Psoas muscle (tissue), 8 donors: ENCODE data around the gene WTAP. TPM values are rescaled to one million over a fixed set of nuclear protein-coding genes. Genes with fewer than 3 reads are reported as not detected.

ENCODE experiments used
- ATAC-seq, 4 donors: fragments of 200-7000 bp; cut with Tn5 transposase; one replicate each; pipeline ENCODE4 v1.9.1; 2020; ENCODE audit warnings: moderate library complexity in 3 of 4, mild to moderate bottlenecking in 2 of 4
- DNase-seq, 2 donors: peaks; one replicate each; pipeline ENCODE4 v3.0.0-alpha.2; 2020
- H3K27ac ChIP-seq: fragments of 200-600 bp; one replicate; pipeline ENCODE4 v1.8.0; 2022
- H3K27me3 ChIP-seq, 3 donors: fragments of 200-600 bp in 1 of 3; one replicate each; pipeline versions ENCODE4 v1.6.1 to v1.8.0; 2013 to 2022; ENCODE audit warnings: low read length in 2 of 3, mild to moderate bottlenecking in 2 of 3, moderate library complexity in 1 of 3; ENCODE audit not compliant: insufficient read depth in 3 of 3
- H3K36me3 ChIP-seq, 2 donors: fragments of 200-600 bp in 1 of 2; one replicate each; pipeline versions ENCODE4 v1.6.1 to v1.8.0; 2013 to 2022; ENCODE audit warnings: low read depth in 1 of 2, mild to moderate bottlenecking in 1 of 2, moderate library complexity in 1 of 2; ENCODE audit not compliant: insufficient read depth in 1 of 2
- H3K4me1 ChIP-seq: fragments of 200-600 bp; one replicate; pipeline ENCODE4 v1.8.0; 2022
- H3K4me3 ChIP-seq: fragments of 200-600 bp; one replicate; pipeline ENCODE4 v1.8.0; 2022; ENCODE audit warnings: mild to moderate bottlenecking
- H3K9me3 ChIP-seq: fragments of 200-600 bp; one replicate; pipeline ENCODE4 v1.8.0; 2022
- WGBS, 3 donors: extraction: QIAGEN DNeasy Blood & Tissue Kit; methylation state at CpG; one replicate each; pipeline versions ENCODE4 v1.1.6 to v1.1.7; 2013; 5-methylcytosine and 5-hydroxymethylcytosine counted together
- intact Hi-C, 2 donors: fragments of 100-400 bp; cut with DNase I; formaldehyde crosslinking; loops; one replicate each; pipeline versions ENCODE4 v1.11.0 to v1.14.2; 2022
- polyA plus RNA-seq, 3 donors: library from polyadenylated mRNA; stranded (reverse); fragments of 200-250 nt; gene quantifications; one replicate each; pipeline ENCODE4 v1.2.3, GENCODE V29; 2013
- total RNA-seq, 4 donors: library from RNA; stranded (reverse); fragmentation: NEBNext Ultra II Directional in 2 of 4; extraction: Animal tissue kit (Norgen Biotek cat#: 25700) in 2 of 4; gene quantifications; one replicate each; pipeline versions ENCODE4 v1.2.1 to v1.2.4, GENCODE V29; 2021 to 2023
- TF ChIP-seq, protein P1 (sequence below): fragments of 200-600 bp; IDR thresholded peaks from one replicate; pipeline ENCODE4 v1.8.0; 2022; ENCODE audit warnings: antibody characterized with exemption
- donor health status: healthy with polysubstance abuse.
- donor health status: DM: no; HTN: no; CAD: no; lungs with moderate emphysema.
- donor health status: Bipolar disorder and iron deficiency.
- donor health status: healthy.
- donor health status: DM: yes; HTN: yes; CAD: no.
- donor health status: DM: no; HTN: no; CAD: no.
- donor health status: DM: no; HTN: no; CAD: no.
- donor health status: DM: yes; HTN: yes; CAD: no.

WTAP gene
- total and polyA plus RNA-seq, 7 donors = 51.8 to 284 (median 131) TPM

DNA sequence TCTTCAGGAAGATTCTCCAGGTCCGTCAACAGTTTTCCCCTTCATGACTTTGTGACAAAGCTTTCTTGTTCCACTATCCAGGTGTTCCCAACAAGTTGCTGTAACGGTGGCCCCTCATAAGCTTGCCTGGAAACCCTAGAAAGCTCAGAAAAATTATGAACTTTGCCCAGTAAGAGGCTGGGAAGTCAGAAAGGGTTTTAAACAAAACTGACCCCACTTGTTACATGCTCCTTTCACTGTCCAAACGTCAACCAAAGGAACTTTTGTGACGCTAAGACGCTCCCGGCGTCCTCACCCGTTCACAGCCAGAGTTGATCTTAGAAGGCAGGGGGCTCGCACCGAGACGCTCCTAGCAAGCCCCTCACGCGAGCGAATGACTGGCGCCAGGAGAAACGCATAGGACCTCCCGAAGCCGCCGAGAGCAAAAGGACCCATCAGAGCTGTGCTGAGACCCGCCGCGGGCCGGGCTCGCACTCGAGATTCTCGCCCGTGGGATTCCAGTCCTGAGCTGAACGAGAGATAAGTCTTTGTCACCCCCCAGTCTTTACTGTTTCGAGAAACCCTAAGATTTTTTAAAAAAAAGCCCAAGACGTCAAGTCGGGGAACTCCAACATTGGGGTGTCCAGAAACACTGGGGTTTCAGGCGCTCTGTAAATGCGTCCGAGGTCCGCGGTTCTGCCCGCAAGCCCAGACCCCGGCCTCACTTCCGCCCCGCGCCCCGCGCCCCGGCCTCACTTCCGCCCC lies 34.0 kb downstream of the WTAP start:
- peak; percentile 38 to 67 for DNase-seq
- intact Hi-C loops = no loop called here

DNA sequence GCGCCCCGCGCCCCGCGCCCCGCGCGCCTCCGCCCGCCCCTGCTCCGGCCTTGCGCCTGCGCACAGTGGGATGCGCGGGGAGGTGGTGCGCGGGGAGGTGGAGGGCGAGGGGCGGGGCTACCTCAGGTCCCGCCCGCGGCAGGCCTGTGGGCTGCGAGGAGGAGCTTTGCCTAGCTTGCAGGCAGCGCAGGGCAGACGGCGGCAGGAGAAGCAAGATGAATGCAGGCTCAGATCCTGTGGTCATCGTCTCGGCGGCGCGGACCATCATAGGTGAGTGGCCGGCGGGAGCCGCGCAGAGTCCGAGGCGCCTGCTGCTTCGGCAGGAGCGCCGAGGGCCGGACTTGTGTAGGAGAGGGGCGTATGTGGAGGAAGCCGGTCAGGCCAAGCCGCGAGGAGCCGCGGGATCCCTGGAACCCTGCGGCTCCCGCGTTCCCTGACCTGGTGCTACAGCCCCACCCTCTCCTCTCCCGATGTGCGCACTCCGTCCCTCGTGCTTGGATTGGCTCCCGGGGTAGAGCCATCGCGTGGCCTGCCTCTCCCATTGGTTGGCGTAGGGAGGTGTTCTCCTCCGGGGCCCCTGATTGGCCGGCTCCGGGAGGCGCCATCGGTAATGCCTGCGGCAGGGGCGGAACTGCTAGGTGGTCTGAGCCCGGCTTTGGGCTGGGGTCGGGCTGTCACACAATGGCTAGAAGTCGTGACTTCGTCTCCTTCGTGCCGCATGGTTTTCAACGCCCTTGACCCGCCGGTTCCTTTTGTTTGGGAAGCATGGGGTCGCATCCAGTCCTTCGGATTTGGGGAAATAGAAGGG lies 34.8 kb downstream of the WTAP start, which contains the start of gene ACAT2:
TSS of gene ACAT2 (plus strand) at position 173 of the 808 bp plus-strand sequence. CDS start at position 216, 43 bp downstream.
- Histone ChIP-seq H3K27me3 (no peaks in the 10 kb centered on the region), H3K9me3 (no peaks in the 10 kb centered on the region), H3K36me3 (peaks cover 0 to 41% of the 10 kb centered on the region in 2 donors), H3K4me3 (peak within 1 kb of the TSS; percentile 99), H3K27ac (peak within 1 kb of the TSS; percentile 87), H3K4me1 (peaks cover 16% of the 10 kb centered on the region)
- TF ChIP-seq, protein P1, sequence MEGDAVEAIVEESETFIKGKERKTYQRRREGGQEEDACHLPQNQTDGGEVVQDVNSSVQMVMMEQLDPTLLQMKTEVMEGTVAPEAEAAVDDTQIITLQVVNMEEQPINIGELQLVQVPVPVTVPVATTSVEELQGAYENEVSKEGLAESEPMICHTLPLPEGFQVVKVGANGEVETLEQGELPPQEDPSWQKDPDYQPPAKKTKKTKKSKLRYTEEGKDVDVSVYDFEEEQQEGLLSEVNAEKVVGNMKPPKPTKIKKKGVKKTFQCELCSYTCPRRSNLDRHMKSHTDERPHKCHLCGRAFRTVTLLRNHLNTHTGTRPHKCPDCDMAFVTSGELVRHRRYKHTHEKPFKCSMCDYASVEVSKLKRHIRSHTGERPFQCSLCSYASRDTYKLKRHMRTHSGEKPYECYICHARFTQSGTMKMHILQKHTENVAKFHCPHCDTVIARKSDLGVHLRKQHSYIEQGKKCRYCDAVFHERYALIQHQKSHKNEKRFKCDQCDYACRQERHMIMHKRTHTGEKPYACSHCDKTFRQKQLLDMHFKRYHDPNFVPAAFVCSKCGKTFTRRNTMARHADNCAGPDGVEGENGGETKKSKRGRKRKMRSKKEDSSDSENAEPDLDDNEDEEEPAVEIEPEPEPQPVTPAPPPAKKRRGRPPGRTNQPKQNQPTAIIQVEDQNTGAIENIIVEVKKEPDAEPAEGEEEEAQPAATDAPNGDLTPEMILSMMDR = no peak
- DNase-seq (peak; percentile 95 to 97), ATAC-seq (peak; percentile 98 to 99 (median 98))
- WGBS, 3 donors = 0 to 1% (median 0%) methylated on average over 66 to 76 of the region's 76 CpGs
- intact Hi-C loops = no loop called here

More for the DNA sequence above, 34.0 kb downstream of the WTAP start:
- Histone ChIP-seq H3K36me3 (peaks cover 0 to 41% of the 10 kb centered on the region in 2 donors), H3K27ac (peak overlapping the region; percentile 87), H3K27me3 (no peaks in the 10 kb centered on the region), H3K9me3 (no peaks in the 10 kb centered on the region), H3K4me1 (peaks cover 16% of the 10 kb centered on the region), H3K4me3 (peak overlapping the region; percentile 99)
- ATAC-seq = peak in 1 of 4 donors; percentile 3
- 2 to 6% (median 5%) methylated on average over 43 to 45 of the region's 45 CpGs for WGBS, 3 donors
- TF ChIP-seq, protein P1 = no peak

DNA sequence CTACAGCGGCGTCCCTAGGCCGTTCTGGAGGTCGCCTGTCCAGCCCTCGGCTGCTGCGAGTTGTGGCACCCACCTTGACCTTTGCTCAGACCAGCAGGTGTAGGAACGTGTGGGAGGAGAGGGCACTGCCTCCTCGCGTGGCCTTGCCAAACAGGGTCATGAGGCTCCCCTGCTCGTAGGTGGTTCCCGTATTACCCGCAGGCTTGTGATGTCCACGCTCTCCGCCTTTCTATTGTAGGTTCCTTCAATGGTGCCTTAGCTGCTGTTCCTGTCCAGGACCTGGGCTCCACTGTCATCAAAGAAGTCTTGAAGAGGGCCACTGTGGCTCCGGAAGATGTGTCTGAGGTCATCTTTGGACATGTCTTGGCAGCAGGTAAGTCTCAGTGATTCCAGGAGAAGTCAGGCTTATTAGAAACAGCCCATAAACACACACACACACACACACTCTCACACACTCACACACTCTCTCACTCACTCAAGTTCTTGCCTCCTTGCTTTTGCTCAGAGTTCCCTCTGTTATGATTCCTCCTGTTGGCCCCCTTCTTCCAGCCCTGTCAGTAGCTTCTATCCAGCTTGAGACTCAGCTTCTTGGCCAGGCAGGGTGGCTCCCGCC lies 35.5 kb downstream of the WTAP start:
- Histone ChIP-seq H3K36me3 (peaks cover 0 to 41% of the 10 kb centered on the region in 2 donors), H3K9me3 (no peaks in the 10 kb centered on the region), H3K27ac (peak overlapping the region; percentile 87), H3K4me3 (peak overlapping the region; percentile 99), H3K27me3 (no peaks in the 10 kb centered on the region), H3K4me1 (peaks cover 16% of the 10 kb centered on the region)
- ATAC-seq = no peak
- intact Hi-C loops = no loop called here
- 12 to 15% (median 14%) methylated on average over 16 of the region's 16 CpGs for WGBS, 3 donors
- DNase-seq = peak in 1 of 2 donors; percentile 54
- TF ChIP-seq, protein P1 = no peak

DNA sequence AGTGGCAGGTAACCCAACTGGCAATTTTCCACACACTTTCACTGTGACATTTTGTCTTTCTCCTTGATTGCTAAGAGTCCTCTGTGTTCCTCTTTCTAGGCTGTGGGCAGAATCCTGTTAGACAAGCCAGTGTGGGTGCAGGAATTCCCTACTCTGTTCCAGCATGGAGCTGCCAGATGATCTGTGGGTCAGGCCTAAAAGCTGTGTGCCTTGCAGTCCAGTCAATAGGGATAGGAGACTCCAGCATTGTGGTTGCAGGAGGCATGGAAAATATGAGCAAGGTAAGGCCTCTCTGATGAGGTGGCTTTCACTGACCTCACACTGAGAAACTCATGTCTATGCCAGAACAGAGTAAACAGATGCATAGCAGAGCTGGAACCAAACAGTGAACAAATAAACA lies 39.6 kb downstream of the WTAP start:
- no peaks in the 10 kb centered on the region for H3K9me3 ChIP-seq
- DNase-seq (no peak), ATAC-seq (no peak)
- peaks cover 8 to 52% of the 10 kb centered on the region in 2 donors for H3K36me3 ChIP-seq
- no peaks in the 10 kb centered on the region for H3K27me3 ChIP-seq
- H3K4me1 ChIP-seq = peaks cover 3% of the 10 kb centered on the region
- TF ChIP-seq, protein P1 = no peak
- intact Hi-C loops = no loop called here
- H3K4me3 ChIP-seq = no peak overlapping the region
- H3K27ac ChIP-seq = no peak overlapping the region
